Kidney tubule cell (primary cell): ENCODE measurements around the gene DENND5B.
"Not testable (repeated sequence)": the region's sequence is repeated elsewhere in the genome, so short reads cannot be mapped to it uniquely, and the experiment has no call there.

ENCODE experiments used
- DNase-seq: peaks from one replicate; pipeline ENCODE4 v3.0.0-alpha.2; 2018; ENCODE audit warnings: low spot score

DENND5B gene

DNA sequence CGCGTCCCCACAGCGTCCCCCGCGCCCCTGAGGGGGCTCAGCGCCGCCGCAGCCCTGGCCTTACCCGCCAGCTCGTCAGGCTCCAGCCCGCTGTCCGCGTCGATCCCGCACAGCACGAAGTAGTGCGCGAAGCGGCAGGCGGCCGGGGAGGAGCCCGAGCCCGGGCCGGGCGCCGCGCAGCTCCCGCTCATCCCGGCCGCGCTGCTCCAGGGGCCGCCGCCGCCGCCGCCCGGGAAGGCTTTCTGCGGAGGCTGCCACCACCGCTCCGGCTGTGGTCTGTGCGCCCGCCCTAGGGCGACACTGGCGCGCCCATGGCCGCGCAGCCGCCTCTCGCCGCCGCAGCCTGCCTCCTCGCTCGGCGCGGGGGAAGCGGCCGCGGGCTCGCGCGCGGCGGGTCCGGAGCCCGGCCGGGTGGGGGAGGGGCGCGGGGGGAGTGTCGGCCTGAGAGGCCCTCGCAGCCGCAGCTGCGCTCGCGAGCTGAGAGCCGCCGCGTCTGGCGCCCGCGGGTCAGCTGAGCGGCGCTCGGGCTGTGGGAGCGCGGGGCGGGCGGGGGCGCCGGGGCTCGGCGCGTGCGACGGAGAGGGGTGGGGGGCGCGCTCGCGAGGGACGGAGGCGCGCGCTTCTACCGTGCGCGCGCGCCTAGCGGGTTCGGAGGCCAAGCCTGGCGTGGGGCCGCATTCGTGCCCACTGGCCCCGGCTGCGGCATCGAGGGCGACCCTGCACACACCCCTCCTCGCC lies at the start of gene DENND5B:
TSS of gene DENND5B (minus strand) at position 495 of the 738 bp plus-strand sequence. CDS start at position 191, 304 bp downstream.
- peak; percentile 68 for DNase-seq

DNA sequence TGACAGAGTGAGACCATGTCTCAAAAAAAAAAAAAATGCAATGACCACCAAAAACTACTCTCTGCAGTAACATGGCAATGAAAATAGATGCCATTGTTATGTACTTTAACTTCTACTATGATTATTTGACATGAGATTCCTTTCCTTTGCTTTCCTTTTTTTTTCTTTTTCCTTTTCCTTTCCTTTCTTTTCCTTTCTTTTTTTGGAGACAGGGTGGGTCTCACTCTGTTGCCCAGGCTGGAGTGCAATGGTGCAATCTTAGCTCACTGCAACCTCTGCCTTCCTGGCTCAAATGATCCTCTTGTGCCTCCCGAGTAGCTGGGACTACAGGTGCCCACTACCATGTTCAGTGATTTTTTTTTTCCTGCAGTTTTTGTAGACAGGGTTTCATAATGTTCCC lies 43.7 kb upstream of the DENND5B start:
- no peak for DNase-seq

DNA sequence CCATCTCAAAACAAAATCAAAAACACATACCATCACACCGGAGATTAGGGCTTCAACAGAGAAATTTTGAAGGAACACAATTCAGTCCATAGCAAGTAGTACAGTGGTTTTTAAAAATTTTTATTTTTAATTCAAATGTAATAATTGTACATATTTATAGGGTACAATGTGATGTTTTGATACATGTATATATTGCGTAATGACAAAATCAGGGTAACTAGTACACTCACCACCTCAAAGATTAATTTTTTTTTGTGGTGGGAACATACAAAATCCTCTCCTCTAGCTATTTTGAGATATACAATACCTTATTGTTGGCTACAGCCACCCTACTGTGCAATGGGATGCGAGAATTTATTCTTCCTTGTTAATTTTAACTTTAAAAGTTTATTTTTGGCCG lies 42.5 kb upstream of the DENND5B start:
- DNase-seq = no peak

DNA sequence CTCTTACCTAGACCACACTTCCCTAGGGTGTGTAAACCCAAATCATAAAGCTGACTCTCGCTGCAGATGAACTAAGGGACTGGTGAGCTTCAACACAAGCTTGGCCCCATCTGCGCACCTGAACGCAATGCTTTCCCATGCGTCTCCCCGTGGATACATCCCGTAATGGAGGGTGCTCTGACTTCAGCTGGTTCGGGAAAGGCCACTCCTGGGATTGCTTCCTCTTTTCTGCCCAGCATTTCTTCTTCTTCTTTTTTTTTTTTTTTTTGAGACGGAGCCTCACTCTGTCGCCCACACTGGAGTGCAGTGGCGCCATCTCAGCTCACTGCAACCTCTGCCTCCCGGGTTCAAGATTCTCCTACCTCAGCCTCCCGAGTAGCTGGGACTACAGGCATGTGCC lies 40.9 kb upstream of the DENND5B start:
- DNase-seq = no peak

DNA sequence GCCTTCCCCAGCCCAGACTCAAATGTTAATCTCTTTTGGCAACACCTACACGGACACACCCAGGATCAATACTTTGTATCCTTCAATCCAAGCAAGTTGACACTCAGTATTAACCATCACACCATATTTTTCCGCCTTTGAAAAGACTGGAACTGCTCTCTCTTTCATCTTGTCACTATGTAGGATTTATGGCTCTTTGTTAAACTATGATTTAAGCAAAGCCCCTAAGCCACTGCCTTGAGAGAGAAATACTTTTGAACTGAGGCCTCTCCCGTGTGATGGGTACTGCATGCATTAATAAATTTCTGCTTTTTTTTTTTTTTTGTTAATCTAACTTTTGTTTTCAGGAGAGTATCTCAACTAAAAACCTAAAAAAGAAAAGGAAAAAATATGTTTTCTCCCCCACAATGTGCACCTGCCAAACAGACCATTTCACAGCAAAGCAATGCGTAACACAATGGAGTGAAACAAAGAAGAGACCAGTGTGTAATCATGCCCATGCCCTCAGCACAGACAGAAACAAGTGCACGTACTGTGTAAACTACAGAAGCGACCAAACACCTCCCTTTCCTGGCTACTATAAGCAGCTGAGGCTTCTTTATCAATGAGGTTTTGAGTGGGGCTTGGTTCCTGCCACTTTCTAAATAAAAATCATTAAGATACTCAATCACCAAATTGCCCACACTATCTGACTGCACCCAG lies 40.2 kb upstream of the DENND5B start:
- no peak for DNase-seq

DNA sequence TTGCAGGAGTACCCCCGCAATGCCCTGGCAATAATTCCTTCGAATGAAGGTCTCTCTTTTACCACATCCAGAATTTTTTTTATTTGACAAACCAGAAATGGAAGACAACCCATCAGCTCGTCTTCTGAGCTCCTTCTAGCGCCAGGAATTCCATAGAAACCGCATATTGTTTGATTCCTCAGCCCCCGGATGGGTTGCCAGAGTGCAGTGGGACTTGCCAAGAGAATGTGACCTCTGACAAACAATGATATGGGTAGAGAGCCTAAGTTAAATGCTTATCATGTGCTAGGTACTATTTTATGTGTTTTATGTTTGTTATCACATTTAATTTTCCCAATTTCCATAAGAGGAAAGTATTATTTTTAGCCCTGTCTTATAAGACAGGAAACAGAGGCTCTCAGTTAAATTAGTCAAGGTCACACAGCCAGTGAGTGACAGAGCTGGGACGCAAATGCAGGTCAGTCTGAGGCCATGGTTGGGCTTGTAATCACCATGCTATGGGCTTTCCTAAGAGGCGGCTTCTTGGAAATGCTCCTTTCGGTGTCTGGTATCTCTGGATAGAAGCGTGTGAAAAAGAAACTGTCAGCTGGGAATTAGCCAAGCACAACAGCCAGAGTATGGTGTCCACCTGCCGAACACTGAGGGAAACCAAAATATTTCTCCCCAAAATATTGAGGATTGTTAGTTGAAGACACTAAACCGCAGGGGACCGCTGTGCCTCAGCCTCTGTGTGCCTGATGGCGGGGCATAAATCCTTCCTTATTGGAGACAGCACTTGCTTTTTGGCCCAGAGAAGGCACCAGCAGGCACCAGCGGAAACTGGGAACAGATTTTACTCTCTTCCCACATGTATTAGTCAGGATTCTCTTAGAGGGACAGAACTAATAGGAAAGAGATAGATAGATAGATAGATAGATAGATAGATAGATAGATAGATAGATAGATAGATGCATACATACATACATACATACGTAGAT lies 39.1 kb upstream of the DENND5B start:
- no peak for DNase-seq

DNA sequence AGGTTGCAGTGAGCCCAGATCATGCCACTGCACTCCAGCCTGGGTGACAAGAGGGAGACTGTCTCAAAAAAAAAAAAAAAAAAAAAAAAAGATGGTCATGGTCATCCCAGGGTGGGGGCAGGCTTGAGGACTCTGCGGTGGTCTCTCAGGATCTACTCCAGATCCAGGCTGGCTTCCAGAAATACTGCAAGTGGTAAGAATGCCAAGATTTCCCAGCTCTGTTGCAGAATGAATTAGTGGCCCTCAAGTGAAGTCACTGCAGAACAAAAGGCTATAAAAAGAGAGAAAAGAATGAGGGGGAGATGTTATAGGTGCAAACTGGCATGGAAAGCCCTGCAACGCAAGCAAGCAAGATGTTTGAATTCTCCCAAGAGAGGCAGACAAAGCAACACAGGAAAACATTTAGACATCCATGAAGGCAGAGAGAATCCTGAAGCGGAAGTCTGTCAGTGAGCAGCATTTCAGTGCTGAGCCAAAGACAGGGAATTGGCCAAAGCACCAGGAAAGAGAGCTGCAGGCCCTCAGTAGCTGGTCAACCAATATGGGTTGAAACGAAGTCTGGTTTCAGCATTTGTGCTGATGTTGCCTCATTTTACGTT lies 36.6 kb upstream of the DENND5B start:
- no peak for DNase-seq

DNA sequence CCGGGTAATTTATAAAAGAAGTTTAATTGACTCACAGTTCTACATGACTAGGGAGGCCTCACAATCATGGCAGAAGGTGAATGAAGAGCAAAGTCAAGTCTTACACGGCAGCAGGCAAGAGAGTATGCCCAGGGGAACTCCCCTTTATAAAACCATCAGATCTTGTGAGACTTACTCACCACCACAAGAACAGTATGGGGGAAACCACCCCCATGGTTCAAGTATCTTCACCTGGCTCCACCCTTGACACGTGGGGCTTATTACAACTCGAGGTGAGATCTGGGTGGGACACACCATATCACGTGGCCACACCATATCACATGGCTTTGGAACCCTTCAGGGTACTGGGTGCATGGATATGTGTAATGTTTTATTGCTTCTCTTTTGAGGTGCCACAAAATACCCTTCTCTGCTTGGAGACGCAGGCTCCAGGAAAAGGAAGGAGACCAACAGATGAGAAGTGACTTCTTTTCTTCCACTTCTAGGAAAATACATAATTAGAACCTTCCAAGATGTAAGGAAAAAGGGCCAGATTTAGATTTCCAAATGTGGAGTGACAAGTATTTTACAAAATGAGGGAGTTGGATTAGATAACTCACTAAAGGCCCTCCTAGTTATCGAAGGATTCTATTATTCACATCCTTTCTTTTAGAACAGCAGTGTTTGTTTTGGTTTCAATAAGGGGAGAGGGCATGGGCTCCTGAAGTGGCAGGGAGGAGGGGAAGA lies 35.5 kb upstream of the DENND5B start:
- DNase-seq = no peak

DNA sequence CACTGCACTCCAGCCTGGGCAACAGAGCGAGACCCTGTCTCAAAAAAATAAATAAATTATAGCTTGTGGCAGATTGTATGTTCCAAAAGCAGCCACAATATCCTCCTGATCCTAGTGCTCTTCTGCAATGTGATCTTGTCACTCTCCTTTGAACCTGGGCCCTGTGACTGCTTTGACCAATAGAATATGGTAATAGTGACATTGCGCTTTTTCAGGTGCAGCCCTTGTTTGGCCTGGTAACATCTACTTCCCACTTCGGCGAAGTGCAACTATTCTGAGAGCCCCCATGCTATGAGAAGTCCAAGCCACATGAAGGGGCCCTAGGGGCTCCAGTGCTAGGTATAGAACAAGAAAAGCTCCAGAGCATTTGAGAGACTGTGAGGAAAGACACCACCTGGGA lies 31.1 kb upstream of the DENND5B start:
- DNase-seq = no peak

DNA sequence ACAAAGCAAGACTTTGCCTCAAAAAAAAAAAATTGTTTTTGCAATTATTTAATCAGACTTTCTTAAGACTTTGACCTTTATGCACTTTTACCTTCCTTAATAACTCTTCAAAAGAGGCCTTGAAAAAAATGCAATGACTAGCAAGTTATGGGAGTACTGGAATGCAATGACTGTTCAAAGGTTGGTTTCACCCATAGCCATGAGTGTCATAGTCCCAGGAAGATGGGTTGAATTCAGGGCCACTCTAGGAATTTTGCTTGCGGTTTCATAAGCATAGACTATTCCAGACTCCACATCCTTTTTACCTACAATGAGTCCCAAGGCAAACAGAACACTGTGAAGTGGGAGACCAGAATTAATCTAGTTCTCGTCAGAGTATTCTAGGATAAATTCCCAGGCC lies 29.4 kb upstream of the DENND5B start:
- DNase-seq = peak; percentile 62

DNA sequence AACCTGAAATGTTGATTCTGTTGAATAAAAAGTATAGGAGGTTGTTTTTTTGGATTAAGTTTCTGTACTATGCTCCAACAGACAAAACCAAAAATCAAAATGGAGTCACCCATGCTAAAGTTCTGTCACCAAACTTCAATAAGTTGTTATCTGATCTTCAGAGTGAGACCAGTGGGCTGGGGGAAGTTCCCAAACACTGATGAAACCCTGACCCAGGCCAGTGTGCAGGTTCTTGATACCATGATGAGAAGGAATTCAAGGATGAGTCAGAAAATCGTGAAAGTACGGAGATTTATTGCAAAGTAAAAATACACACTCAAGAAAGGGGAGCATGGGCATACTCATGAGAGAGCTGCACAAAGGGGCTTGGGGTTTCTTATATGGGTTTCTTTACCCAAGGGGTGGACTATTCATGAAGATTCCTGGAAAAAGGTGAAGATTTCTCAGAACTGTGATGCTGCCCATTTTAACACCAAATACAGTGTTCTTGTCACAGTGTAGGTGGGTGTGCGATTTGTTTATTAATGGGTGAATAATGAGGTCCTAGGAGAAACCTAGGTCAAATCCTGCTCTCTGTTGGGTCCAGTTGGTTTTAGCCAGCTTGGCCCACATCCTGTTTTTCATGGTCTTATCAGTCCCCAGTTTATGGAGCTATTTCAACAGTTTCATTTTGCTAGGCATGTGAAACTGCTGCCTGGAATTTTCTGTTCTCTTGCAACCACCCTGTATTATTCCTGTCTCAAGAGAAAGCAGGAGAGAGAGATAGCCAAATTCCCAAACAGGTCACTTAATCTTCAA lies 27.5 kb upstream of the DENND5B start:
- DNase-seq = no peak

DNA sequence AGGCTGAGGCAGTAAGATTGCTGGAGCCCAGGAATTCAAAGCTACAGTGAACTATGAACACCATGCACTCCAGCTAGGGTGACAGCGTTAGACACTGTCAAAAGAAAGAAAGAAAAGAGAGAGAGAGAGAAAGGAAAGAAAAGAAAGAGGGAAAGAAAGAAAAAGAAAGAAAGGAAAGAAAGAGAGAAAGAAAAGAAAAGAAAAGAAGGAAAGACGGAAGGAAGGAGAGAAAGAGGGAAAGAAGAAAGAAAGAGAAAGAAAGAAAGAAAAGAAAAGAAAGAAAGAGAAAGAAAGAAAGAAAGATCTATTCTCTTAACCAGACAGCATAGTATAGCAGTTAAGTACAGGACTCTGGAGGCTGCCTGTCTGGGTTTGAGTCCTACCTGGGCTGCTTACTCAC lies 21.9 kb upstream of the DENND5B start:
- no peak for DNase-seq

DNA sequence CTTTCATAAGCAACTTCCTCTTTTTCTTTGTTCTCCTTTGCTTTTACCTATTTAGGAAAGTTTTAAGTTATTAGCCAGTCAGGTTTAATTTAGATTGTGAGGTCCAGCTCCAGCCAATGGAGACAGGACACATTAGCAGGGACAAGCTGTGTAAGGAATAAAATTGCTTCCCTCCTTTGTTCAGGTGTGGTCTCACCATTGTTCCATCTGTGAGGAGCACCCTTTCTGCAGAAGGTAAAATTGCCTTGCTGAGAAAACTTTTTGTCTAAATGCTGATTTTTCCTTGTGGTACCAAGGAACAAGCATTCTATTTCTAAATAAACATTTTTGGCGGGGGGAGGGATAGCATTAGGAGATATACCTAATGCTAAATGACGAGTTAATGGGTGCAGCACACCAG lies 17.4 kb upstream of the DENND5B start:
- not testable (repeated sequence) for DNase-seq

DNA sequence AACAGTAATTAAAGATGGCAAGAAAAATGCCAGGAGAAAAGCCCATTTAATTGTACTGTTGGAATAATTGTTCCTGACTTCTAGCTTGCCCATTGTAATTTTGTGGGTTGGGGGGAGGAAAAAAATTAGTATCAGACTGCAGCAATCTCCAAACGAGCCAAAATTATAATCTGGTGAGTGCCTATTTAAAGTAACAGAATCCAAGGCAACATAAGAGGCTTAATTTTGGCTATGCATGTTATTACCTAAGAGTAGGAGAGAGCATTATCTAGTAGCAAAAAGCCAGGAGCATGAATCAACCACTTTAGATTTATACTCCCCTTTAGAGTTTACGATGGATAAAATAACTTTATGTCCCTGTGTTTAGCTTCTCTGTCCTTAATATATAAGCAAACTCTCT lies 14.6 kb upstream of the DENND5B start:
- DNase-seq = no peak

DNA sequence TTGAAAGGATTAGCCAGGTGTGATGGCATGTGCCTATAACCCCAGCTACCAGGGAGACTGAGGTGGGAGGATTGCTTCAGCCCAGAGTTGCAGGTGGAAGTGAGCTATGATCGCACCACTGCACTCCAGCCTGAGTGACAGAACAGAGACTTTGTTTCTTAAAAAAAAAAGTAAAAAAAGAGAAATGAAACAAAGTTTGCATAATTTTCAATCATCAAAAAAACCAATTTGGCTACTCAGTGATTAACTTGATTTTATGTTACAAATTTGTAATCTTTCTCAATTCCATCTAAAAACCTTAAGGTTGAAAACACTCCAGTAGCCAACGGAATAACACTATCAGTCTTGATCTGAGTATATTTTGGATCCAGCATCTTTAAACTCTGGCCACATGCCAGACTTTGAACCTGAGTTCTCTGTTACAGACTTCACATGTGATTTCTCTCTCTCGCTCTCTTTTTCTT lies 12.6 kb upstream of the DENND5B start:
- DNase-seq = no peak

DNA sequence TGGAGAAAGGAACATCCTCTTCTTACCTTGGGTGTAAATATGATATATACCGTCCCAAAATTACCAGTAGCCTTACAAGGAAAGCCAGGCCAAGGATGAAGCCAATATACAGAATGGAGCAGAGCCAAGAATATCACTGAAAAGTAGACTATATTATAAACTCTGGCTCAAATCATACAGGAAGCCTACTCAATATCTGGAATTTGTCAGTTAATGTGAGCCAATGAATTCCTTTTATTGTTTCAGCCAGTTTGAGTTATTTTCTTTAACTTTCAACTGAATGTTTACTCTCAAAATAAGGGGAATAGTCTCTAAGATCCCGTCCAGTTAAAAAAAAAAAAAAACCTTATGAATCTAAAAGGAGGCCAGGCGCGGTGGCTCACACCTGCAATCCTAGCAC lies 9.8 kb upstream of the DENND5B start:
- DNase-seq = no peak

DNA sequence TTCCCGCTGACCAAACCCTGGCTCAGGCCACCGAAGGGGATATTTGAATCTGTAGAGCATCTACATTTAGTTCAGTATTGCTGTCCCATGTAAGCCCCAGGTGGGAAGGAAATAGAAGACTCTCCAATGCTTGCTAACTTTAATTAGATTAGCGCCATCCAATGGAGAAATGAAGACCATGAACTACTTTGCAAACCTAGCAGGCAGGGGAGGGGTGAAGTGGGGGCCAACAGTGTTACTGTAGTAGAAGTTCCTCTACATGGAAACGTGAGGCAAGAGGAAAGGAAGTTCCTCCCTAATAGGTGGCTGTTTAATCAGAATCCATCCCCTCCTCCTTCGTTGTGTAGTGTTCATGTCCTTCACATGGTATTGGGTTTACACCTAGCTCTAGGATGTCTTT lies 9.3 kb upstream of the DENND5B start:
- no peak for DNase-seq

DNA sequence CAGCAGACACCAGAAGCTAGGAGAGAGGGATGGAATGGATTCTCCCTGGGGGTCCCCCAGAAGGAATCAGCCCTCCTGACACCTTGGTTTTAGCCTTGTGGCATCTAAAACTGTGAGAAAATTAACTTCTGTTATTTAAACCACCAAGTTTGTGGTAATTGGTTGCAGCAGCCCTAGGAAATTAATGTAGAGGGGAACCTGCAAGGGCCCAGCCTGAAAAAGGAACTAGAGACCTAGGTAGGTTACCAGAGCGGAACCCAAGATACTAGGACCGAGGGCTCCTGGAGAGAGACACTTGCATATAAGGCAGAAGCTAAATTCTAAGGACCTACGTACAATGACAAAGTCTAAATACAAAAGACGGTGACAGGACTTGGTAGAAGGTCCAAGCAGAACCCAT lies 8.1 kb upstream of the DENND5B start:
- DNase-seq = no peak

DNA sequence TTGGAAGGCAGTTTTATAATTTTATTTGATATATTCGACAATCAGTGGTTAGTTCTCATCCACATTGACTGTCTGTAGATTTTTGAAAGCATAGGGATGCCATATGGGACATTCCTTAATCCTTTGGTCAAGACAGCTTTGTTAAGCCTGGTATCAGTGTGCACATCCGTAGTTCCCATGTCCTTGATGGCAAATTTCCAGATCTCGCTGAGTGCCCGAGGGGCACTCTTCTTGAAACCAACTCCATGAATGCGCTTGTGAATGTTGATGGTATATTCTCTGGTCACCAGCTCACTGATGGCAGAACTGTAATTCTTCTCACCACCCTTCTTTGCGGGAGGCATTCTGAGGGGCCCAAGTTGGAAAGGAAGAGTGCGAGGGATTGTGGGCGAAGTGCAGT lies 6.1 kb upstream of the DENND5B start:
- no peak for DNase-seq

DNA sequence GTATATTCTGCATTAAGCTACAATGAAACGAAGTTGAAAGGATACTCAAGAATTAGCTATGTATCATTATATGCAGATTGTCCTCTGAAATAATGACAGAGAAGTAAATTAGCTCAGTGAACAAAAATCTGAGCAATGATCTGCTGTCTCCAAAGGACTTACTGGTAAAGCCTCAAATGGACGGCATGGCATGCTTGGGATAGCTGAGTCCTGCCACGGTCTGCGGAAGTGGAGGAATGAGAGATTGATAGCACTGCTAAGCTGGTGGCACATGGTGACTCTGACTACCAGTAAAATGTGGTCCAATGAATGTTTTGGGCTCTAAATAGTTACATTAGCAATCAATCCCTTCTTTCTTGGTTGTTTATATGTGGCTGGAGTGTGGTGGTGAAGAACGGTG lies 3.7 kb upstream of the DENND5B start:
- DNase-seq = peak; percentile 63
